NCI-H2227 treated with DMSO at 0.1 percent for 48 hours (cell line): ENCODE measurements around the gene FAM199X.

Experiments
- DNase-seq: peaks from one replicate; lab custom pipeline; 2025; lab: John Stamatoyannopoulos, UW

Gene FAM199X

DNA sequence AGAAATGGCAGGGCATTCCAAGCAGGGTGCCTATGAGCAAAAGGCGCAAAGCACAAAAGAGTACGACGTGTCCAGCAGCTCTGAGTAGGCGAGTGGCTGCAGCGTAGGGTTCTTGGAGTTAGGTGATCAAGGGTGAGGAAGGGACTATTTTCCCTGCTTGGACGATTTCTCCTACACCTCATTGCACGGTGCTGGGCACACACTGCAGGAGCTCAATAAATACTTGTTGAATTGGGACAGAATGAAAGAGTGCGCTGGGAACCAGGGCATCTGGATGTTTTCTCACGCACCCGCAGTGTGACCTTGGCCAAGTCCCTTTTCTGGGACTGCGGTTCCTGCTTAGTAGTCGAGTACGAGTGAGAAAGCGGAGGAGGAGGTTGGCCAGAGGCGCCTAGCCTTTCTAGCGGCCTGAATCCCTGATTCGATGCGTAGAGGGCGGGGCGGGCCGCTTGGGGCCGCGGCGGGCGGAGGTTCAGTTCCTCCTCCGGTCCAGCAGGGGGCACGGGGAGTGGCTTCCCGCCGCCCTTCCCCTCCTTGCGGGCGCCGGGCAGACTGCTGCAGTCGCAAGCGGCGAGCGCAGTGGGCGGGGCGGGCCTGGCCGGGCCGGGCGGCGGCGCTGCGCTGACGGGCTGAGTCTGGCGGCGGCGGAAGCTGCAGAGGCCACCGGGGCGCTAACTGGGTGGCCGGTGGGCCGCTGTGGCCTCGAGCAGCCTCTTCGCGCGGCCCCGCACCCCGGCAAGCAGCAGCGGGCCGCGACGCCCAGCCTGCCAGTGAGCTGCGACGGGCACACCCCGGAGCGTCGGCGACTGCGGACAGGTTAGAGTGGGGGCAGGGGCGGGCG is at the start of gene FAM199X:
Gene FAM199X, plus strand, starts transcription at position 560 of the 841 bp plus-strand sequence. CDS start 333 bp downstream, outside the sequence.
- DNase-seq, result peak; percentile 97

DNA sequence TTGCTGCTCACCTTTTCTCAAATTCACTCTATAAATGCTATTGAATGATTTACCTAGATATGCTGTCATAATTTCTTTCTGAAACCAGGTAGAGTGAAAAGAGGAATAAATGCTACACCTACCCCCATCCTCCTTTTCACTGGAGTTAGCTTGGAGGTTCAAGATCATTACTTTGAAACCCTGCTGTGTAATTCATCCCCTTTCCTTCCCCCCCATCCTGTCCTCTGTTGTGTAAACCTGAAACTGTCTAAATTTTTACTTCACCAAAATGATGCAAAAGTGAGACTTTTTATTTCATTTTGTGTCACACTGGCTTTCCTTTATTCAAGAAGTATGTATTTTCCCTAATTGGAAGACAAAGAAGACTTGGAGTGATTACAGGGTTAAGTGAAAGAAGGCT is 48.5 kb upstream of the FAM199X start:
- no peak for DNase-seq

DNA sequence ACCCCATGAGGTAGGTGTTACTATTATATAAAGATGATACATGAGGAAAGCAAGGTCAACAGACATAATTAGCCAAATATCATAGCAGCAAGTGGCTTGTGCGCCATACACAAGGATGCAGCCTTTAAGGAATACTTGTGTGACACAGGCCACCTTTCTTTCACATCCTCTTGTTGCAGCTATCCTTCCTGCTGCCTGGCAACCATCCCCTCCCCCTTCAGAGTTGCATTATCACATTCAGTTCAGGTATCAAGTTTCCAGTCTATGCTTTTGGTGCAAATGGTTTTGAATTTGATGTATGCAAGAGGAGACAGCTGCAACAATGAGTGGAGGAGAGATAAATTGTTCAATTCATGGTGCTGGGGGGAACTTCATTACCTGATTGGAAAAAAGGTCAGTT is 47.5 kb upstream of the FAM199X start:
- DNase-seq, result no peak

- no peak for DNase-seq
Observed at GRCh38 chrX:104122829-104123228, 43.4 kb upstream of the FAM199X start.

- no peak for DNase-seq
Observed at GRCh38 chrX:104126856-104127255, 39.4 kb upstream of the FAM199X start.

DNA sequence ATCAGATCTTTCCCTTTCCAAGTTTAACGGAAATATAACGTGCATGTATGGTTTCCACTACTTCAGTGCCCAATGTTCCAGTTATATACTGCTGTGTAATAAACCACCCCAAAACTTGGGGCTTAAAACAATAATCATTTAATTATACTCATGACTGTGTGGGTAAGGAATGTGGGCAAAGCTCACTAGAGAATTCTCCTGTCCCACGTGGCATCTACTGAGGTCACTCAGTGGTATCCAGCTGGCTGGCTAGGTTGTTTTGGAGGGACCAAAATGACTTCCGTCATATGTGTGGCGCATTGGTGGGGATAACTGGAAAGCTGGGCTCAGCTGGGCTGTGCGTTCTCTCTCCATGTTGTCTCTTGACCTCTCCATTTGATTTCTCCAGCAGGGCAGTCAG is 35.4 kb upstream of the FAM199X start:
- DNase-seq, result no peak

- DNase-seq, result no peak
Observed at GRCh38 chrX:104134583-104135261, 31.5 kb upstream of the FAM199X start.

GRCh38 chrX:104135677-104136076 is 30.6 kb upstream of the FAM199X start:
- no peak for DNase-seq

GRCh38 chrX:104136241-104137019 is 29.8 kb upstream of the FAM199X start:
- peak; percentile 93 for DNase-seq

DNA sequence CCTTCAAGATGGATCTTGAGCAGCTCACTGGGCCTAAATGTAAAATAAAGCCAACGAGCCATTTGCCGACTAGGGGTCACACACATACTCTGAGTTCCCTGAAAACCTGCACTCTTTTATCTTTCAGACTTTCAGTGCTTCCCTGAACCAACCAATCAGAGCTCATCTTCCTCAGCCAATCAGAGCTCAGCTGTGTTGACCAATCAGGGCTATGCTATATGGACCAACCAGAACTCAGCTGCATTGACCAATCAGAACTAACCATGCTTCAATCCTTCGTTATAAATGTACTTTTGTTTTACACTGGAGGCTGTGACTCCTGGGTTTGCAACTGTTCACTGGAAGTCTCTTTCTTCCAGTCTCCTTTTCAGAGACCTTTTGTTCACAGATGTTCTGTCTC is 28.8 kb upstream of the FAM199X start:
- peak; percentile 12 for DNase-seq

DNA sequence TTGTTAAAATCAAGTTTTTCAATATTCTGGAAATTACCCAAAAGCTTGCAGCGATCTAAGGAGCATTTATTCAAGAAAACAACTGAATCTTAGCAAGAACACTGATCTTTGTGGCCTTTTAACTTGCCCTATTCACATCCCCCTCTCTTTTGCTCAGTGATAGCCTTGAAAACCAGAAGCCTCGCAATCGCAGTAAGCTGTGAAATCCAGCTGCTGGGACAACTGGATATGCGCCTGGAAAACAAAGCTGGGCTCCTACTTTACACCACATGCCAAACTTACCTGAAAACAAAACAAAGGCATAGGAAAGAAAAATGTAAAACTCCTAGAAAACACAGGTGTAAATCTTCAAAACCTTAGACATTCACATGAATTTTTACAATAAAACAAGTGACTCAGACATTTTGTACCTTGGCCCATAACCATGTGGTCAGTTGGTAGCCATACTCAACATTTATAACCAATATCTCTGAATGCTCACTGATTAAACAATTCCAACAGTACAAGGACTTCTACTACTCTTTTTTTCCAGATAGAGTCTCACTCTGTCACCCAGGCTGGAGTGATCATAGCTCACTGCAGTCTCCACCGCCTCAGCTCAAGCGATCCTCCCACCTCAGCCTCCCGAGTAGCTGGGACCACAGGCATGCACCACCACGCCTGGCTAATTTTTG is 25.0 kb upstream of the FAM199X start:
- DNase-seq, result no peak

GRCh38 chrX:104151037-104151436 is 15.2 kb upstream of the FAM199X start:
- no peak for DNase-seq

DNA sequence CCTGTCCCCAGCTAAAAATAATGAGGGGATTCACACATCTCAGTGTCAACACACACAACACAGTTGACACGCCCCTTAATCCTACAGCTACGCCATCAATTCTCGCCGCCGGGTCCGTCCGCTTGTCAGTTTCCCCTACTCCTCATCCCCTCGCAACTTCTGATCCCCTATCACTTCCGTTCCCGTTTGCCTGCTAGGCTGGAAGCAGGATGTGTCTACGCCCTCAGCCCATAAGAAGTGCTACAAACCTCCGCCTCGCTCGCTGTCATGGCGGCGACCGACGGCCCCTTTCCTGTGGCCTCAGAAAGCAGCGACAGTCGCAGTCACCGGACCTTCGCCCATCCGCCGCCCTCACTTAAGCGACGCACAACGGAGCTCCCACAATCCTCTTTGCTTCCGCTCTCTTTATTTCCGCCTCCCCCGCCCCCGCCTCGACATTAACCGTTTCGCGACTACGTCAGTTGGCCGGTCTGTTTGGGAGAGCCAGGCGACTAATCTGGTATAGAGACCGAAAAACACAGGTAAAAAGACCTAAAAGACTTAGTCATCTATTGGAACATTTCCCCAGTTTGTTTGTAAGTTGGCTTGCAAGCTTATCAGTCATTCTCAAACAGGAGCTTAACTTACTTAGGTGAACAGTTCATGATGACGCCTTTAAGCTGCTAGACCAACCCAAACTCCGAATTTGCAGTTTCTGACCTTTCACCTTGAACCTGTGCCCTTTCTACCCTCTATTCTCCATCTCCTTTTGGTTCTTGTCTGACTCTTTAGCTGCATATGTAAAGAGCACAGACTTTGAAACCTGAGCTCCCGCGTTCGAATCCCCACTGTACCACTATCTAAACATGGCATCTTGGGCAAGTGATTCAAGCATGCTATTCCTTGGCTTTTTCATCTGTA is 9.4 kb upstream of the FAM199X start, which contains the start of gene SLC25A53:
Gene SLC25A53, minus strand, starts transcription at position 380 of the 900 bp plus-strand sequence. CDS start 51,752 bp downstream, outside the sequence.
- peak; percentile 99 for DNase-seq

GRCh38 chrX:104166735-104167436 is 633 bp downstream of the FAM199X start:
- no peak for DNase-seq

- DNase-seq, result no peak
Observed at GRCh38 chrX:104168127-104168526, 1.9 kb downstream of the FAM199X start.

GRCh38 chrX:104172121-104172520 is 5.9 kb downstream of the FAM199X start:
- DNase-seq, result no peak

GRCh38 chrX:104172788-104173187 is 6.5 kb downstream of the FAM199X start:
- no peak for DNase-seq

DNA sequence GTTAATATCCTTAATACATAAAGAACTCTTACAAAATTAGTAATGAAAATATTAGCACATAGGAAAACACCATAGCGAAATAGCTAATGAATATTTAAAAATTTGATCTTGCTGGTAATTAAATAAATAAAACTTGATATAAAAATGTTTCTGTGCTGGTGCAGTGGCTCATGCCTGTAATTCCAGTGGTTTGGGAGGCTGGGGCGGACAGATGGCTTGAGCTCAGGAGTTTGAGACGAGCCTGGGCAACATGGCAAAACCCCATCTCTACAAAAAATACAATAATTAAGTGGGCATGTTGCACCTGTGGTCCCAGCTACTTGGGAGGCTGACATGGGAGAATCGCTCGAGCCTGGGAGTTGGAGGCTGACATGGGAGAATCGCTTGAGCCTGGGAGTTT is 7.6 kb downstream of the FAM199X start:
- DNase-seq, result no peak

DNA sequence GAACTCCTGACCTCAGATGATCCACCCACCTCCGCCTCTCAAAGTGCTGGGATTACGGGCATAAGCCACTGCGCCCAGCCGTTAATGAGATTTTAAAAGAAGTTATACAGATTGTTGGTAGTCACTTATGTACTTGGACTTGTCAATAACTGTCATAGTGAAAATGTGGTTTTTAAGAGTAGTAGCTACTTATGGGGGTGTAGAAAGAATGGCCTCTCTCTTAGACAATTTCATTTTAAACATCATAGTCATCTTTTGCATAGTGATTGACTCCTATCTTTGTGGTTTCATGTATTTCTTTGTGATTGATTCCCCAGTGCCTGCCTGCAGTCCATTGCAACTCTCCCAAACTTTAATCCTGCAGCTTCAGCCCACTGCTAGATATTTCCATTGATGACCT is 17.4 kb downstream of the FAM199X start:
- no peak for DNase-seq

DNA sequence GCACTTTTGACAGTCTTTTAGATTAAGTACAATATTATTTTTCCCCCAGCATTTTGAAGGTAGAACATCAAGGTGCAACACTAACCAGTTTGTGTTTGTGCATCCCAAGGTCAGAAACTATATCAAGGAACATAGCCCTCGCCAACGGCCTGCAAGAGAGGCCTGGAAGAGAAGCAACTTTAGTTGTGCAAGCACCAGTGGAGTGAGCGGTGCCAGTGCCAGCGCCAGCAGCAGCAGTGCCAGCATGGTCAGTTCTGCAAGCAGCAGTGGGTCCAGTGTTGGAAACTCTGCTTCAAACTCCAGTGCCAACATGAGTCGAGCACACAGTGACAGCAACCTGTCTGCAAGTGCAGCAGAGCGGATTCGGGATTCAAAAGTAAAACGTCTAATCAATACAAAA is 21.7 kb downstream of the FAM199X start:
- no peak for DNase-seq
